GM23338 (cell line): Measurements from ENCODE around the gene ZPBP2. TPM values are rescaled to one million over a fixed set of nuclear protein-coding genes. Genes with fewer than 3 reads are reported as not detected.

Source experiments
- ATAC-seq: fragments of 200-7000 bp; cut with Tn5 transposase; 3 replicates; pipeline ENCODE4 v1.9.1; 2020
- DNase-seq: peaks from one replicate; pipeline ENCODE4 v3.0.0-alpha.2; 2015; ENCODE audit warnings: low spot score
- H2AFZ ChIP-seq: fragments of 200-600 bp; sonication (generic); 2 replicates; pipeline ENCODE4 v1.8.0; 2016; ENCODE audit warnings: antibody characterized with exemption, mild to moderate bottlenecking, moderate library complexity
- H3F3A ChIP-seq: fragments of 200-600 bp; sonication (generic); replicated peaks from 2 replicates; pipeline ENCODE4 v1.8.0; 2017; ENCODE audit warnings: antibody characterized with exemption, mixed run types, low read depth
- H3K27ac ChIP-seq: fragments of 200-600 bp; sonication (generic); 2 replicates; pipeline ENCODE4 v1.6.1; 2016; ENCODE audit warnings: low read depth
- H3K27me3 ChIP-seq: fragments of 200-600 bp; sonication (generic); 2 replicates; pipeline ENCODE4 v1.8.0; 2016; ENCODE audit warnings: mild to moderate bottlenecking, mixed run types, moderate library complexity; ENCODE audit not compliant: insufficient read depth
- H3K36me3 ChIP-seq: fragments of 200-600 bp; sonication (generic); 2 replicates; pipeline ENCODE4 v1.8.0; 2016; ENCODE audit warnings: mild to moderate bottlenecking; ENCODE audit not compliant: insufficient read depth
- H3K4me1 ChIP-seq: fragments of 200-600 bp; sonication (generic); 2 replicates; pipeline ENCODE4 v1.8.0; 2016; ENCODE audit warnings: mild to moderate bottlenecking, moderate library complexity; ENCODE audit not compliant: insufficient read depth
- H3K4me2 ChIP-seq: fragments of 200-600 bp; sonication (generic); 2 replicates; pipeline ENCODE4 v1.7.1; 2017; ENCODE audit warnings: mixed run types
- H3K4me3 ChIP-seq: fragments of 200-600 bp; sonication (generic); 2 replicates; pipeline ENCODE4 v1.6.1; 2016; ENCODE audit warnings: mixed run types
- H3K79me2 ChIP-seq: fragments of 200-600 bp; sonication (generic); replicated peaks from 2 replicates; pipeline ENCODE4 v1.8.0; 2017; ENCODE audit warnings: mild to moderate bottlenecking; ENCODE audit not compliant: insufficient read depth
- H3K9me2 ChIP-seq: fragments of 200-600 bp; sonication (generic); 2 replicates; pipeline ENCODE4 v1.8.0; 2017; ENCODE audit not compliant: insufficient read depth
- H4K20me1 ChIP-seq: fragments of 200-600 bp; sonication (generic); replicated peaks from 2 replicates; pipeline ENCODE4 v1.8.0; 2017; ENCODE audit warnings: mild to moderate bottlenecking; ENCODE audit not compliant: insufficient read depth
- H3K27ac Mint-ChIP-seq: 2 replicates; pipeline ENCODE4 v1.8.0; 2020; ENCODE audit warnings: inconsistent platforms, mild to moderate bottlenecking, moderate library complexity, mixed read lengths
- H3K27me3 Mint-ChIP-seq: 3 replicates; pipeline ENCODE4 v1.8.0; 2022; ENCODE audit warnings: low read depth, mild to moderate bottlenecking, moderate library complexity, mixed read lengths, inconsistent platforms; ENCODE audit not compliant: insufficient read depth, poor library complexity
- H3K36me3 Mint-ChIP-seq: 3 replicates; pipeline ENCODE4 v1.8.0; 2021; ENCODE audit warnings: low read depth, mild to moderate bottlenecking, inconsistent platforms, moderate library complexity, mixed read lengths
- H3K4me1 Mint-ChIP-seq: 3 replicates; pipeline ENCODE4 v1.8.0; 2020; ENCODE audit warnings: mild to moderate bottlenecking, inconsistent platforms, mixed read lengths
- H3K4me3 Mint-ChIP-seq: 3 replicates; pipeline ENCODE4 v1.8.0; 2021; ENCODE audit warnings: moderate library complexity, mild to moderate bottlenecking, inconsistent platforms, mixed read lengths
- H3K9me3 Mint-ChIP-seq: 3 replicates; pipeline ENCODE4 v1.8.0; 2020; ENCODE audit warnings: moderate library complexity, mild to moderate bottlenecking, inconsistent platforms, mixed read lengths
- CREB1 ChIP-seq: fragments of 250-450 bp; sonication (Bioruptor Pico); IDR thresholded peaks from 2 replicates; pipeline ENCODE4 v1.5.0; 2020; ENCODE audit warnings: low read depth, mild to moderate bottlenecking, moderate library complexity
- EZH2 ChIP-seq: fragments of 200-600 bp; sonication (generic); IDR thresholded peaks from one replicate; pipeline ENCODE4 v1.8.0; 2017; ENCODE audit warnings: antibody characterized with exemption, mild to moderate bottlenecking, low read depth; ENCODE audit not compliant: unreplicated experiment
- EZH2phosphoT487 ChIP-seq: fragments of 200-600 bp; sonication (generic); IDR thresholded peaks from one replicate; pipeline ENCODE4 v1.8.1; 2018; ENCODE audit warnings: antibody characterized with exemption; ENCODE audit not compliant: unreplicated experiment
- JUNB ChIP-seq: IDR thresholded peaks from one replicate; pipeline ENCODE4 v1.6.1; 2016; ENCODE audit warnings: antibody characterized with exemption; ENCODE audit not compliant: unreplicated experiment
- NANOG ChIP-seq: IDR thresholded peaks from 2 replicates; pipeline ENCODE4 v1.6.1; 2016; ENCODE audit warnings: antibody characterized with exemption, borderline replicate concordance
- POLR2AphosphoS5 ChIP-seq: IDR thresholded peaks from 2 replicates; pipeline ENCODE4 v1.6.1; 2016; ENCODE audit warnings: antibody characterized with exemption, low read depth
- STAT1 ChIP-seq: IDR thresholded peaks from one replicate; pipeline ENCODE4 v1.6.1; 2016; ENCODE audit warnings: antibody characterized with exemption; ENCODE audit not compliant: unreplicated experiment
- ZNF114 ChIP-seq: fragments of 250-450 bp; sonication (Bioruptor Pico); IDR thresholded peaks from 2 replicates; pipeline ENCODE4 v1.5.0; 2020; ENCODE audit warnings: mild to moderate bottlenecking, moderate library complexity
- ZNF331 ChIP-seq: fragments of 250-450 bp; sonication (Bioruptor Pico); IDR thresholded peaks from 2 replicates; pipeline ENCODE4 v1.5.0; 2020; ENCODE audit warnings: low read depth, mild to moderate bottlenecking, moderate library complexity
- polyA plus RNA-seq: library from polyadenylated mRNA; unstranded; fragments of >200 nt; fragmentation: Nextera tagmentation; extraction: Ambion mirVana; gene quantifications from 2 replicates; pipeline ENCODE4 v1.2.1, GENCODE V29; 2016
- total RNA-seq: library from RNA; depleted of rRNA; stranded (reverse); fragments of >200 nt; shearing (Covaris generic); gene quantifications from 2 replicates; pipeline ENCODE4 v1.2.3, GENCODE V29; 2014
- TF ChIP-seq, protein P1 (sequence below), 2 experiments: fragments of 200-600 bp in 1 of 2; sonication (generic) in 1 of 2; conservative IDR thresholded peaks; 2 replicates each; pipeline versions ENCODE4 v1.5.1 to v1.6.1; 2016 to 2017; ENCODE audit warnings: antibody characterized with exemption in 2 of 2, low read depth in 2 of 2, mild to moderate bottlenecking in 2 of 2, moderate library complexity in 1 of 2
- TF ChIP-seq, protein P2 (sequence below): fragments of 250-450 bp; sonication (Bioruptor Pico); IDR thresholded peaks from 2 replicates; pipeline ENCODE4 v1.5.0; 2020; ENCODE audit warnings: mild to moderate bottlenecking, moderate library complexity
- TF ChIP-seq, protein P3 (sequence below): IDR thresholded peaks from one replicate; pipeline ENCODE4 v1.6.1; 2018; ENCODE audit warnings: antibody characterized with exemption; ENCODE audit not compliant: unreplicated experiment
- TF ChIP-seq, protein P4 (sequence below): IDR thresholded peaks from 2 replicates; pipeline ENCODE4 v1.6.1; 2016; ENCODE audit warnings: antibody characterized with exemption

The ZPBP2 gene
- total and polyA plus RNA-seq, 2 experiments from 2014 or later, result not detected

DNA sequence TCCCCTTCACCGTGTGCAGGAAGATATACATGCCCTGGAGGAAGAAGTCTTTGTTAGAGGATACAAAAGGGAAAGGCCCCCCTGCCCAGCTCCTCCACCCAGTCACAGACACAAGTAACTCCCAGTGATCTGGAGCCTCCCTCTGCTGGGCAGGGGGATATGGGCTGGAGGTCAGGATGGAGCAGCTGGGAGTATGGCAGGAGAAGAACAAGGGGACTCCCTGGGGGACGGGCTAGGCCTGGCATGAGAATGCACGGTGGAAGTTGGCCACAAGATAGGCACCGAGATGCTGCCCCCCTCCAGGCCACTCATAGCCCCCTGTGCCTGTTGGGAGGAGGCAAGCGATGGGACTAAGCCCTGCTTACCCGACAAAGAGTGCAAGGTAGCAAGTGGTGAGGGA is 55.2 kb downstream of the ZPBP2 start:
- Mint-ChIP-seq H3K4me3 (no peak overlapping the region), H3K27me3 (peaks cover 12% of the 10 kb centered on the region), H3K4me1 (peaks cover 31% of the 10 kb centered on the region), H3K9me3 (no peaks in the 10 kb centered on the region), H3K27ac (no peak overlapping the region), H3K36me3 (peaks cover 36% of the 10 kb centered on the region)
- Histone ChIP-seq H3K27ac (no peak overlapping the region), H3K79me2 (peaks cover 32% of the 10 kb centered on the region), H3K4me2 (no peak overlapping the region), H3K4me1 (peaks cover 10% of the 10 kb centered on the region), H3K27me3 (no peaks in the 10 kb centered on the region), H3K9me2 (no peaks in the 10 kb centered on the region), H4K20me1 (peaks cover 17% of the 10 kb centered on the region), H3K36me3 (peaks cover 5% of the 10 kb centered on the region; the same call in 1 of the 2 replicates), H3F3A (peaks cover 3% of the 10 kb centered on the region), H3K4me3 (no peak overlapping the region), H2AFZ (no peak overlapping the region)
- no peak for ATAC-seq
- DNase-seq, result no peak
- TF ChIP-seq CREB1 (CRISPR knock-in tag) (no peak), ZNF331 (CRISPR knock-in tag) (no peak), EZH2 (no peak), ZNF114 (no peak), POLR2AphosphoS5 (no peak), EZH2phosphoT487 (no peak), NANOG (no peak), JUNB (no peak), STAT1 (no peak)
- TF ChIP-seq, protein P1, sequence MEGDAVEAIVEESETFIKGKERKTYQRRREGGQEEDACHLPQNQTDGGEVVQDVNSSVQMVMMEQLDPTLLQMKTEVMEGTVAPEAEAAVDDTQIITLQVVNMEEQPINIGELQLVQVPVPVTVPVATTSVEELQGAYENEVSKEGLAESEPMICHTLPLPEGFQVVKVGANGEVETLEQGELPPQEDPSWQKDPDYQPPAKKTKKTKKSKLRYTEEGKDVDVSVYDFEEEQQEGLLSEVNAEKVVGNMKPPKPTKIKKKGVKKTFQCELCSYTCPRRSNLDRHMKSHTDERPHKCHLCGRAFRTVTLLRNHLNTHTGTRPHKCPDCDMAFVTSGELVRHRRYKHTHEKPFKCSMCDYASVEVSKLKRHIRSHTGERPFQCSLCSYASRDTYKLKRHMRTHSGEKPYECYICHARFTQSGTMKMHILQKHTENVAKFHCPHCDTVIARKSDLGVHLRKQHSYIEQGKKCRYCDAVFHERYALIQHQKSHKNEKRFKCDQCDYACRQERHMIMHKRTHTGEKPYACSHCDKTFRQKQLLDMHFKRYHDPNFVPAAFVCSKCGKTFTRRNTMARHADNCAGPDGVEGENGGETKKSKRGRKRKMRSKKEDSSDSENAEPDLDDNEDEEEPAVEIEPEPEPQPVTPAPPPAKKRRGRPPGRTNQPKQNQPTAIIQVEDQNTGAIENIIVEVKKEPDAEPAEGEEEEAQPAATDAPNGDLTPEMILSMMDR (conservative IDR thresholded peaks at IDR 0.05; ENCODE audit: low read depth in 2 of 2), result no peak
- TF ChIP-seq, protein P2, sequence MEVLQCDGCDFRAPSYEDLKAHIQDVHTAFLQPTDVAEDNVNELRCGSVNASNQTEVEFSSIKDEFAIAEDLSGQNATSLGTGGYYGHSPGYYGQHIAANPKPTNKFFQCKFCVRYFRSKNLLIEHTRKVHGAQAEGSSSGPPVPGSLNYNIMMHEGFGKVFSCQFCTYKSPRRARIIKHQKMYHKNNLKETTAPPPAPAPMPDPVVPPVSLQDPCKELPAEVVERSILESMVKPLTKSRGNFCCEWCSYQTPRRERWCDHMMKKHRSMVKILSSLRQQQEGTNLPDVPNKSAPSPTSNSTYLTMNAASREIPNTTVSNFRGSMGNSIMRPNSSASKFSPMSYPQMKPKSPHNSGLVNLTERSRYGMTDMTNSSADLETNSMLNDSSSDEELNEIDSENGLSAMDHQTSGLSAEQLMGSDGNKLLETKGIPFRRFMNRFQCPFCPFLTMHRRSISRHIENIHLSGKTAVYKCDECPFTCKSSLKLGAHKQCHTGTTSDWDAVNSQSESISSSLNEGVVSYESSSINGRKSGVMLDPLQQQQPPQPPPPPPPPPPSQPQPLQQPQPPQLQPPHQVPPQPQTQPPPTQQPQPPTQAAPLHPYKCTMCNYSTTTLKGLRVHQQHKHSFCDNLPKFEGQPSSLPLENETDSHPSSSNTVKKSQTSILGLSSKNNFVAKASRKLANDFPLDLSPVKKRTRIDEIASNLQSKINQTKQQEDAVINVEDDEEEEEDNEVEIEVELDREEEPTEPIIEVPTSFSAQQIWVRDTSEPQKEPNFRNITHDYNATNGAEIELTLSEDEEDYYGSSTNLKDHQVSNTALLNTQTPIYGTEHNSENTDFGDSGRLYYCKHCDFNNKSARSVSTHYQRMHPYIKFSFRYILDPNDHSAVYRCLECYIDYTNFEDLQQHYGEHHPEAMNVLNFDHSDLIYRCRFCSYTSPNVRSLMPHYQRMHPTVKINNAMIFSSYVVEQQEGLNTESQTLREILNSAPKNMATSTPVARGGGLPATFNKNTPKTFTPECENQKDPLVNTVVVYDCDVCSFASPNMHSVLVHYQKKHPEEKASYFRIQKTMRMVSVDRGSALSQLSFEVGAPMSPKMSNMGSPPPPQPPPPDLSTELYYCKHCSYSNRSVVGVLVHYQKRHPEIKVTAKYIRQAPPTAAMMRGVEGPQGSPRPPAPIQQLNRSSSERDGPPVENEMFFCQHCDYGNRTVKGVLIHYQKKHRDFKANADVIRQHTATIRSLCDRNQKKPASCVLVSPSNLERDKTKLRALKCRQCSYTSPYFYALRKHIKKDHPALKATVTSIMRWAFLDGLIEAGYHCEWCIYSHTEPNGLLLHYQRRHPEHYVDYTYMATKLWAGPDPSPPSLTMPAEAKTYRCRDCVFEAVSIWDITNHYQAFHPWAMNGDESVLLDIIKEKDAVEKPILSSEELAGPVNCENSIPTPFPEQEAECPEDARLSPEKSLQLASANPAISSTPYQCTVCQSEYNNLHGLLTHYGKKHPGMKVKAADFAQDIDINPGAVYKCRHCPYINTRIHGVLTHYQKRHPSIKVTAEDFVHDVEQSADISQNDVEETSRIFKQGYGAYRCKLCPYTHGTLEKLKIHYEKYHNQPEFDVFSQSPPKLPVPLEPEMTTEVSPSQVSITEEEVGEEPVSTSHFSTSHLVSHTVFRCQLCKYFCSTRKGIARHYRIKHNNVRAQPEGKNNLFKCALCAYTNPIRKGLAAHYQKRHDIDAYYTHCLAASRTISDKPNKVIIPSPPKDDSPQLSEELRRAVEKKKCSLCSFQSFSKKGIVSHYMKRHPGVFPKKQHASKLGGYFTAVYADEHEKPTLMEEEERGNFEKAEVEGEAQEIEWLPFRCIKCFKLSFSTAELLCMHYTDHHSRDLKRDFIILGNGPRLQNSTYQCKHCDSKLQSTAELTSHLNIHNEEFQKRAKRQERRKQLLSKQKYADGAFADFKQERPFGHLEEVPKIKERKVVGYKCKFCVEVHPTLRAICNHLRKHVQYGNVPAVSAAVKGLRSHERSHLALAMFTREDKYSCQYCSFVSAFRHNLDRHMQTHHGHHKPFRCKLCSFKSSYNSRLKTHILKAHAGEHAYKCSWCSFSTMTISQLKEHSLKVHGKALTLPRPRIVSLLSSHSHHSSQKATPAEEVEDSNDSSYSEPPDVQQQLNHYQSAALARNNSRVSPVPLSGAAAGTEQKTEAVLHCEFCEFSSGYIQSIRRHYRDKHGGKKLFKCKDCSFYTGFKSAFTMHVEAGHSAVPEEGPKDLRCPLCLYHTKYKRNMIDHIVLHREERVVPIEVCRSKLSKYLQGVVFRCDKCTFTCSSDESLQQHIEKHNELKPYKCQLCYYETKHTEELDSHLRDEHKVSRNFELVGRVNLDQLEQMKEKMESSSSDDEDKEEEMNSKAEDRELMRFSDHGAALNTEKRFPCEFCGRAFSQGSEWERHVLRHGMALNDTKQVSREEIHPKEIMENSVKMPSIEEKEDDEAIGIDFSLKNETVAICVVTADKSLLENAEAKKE (CRISPR knock-in tag), result no peak
- TF ChIP-seq, protein P3, sequence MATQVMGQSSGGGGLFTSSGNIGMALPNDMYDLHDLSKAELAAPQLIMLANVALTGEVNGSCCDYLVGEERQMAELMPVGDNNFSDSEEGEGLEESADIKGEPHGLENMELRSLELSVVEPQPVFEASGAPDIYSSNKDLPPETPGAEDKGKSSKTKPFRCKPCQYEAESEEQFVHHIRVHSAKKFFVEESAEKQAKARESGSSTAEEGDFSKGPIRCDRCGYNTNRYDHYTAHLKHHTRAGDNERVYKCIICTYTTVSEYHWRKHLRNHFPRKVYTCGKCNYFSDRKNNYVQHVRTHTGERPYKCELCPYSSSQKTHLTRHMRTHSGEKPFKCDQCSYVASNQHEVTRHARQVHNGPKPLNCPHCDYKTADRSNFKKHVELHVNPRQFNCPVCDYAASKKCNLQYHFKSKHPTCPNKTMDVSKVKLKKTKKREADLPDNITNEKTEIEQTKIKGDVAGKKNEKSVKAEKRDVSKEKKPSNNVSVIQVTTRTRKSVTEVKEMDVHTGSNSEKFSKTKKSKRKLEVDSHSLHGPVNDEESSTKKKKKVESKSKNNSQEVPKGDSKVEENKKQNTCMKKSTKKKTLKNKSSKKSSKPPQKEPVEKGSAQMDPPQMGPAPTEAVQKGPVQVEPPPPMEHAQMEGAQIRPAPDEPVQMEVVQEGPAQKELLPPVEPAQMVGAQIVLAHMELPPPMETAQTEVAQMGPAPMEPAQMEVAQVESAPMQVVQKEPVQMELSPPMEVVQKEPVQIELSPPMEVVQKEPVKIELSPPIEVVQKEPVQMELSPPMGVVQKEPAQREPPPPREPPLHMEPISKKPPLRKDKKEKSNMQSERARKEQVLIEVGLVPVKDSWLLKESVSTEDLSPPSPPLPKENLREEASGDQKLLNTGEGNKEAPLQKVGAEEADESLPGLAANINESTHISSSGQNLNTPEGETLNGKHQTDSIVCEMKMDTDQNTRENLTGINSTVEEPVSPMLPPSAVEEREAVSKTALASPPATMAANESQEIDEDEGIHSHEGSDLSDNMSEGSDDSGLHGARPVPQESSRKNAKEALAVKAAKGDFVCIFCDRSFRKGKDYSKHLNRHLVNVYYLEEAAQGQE, result no peak
- TF ChIP-seq, protein P4, sequence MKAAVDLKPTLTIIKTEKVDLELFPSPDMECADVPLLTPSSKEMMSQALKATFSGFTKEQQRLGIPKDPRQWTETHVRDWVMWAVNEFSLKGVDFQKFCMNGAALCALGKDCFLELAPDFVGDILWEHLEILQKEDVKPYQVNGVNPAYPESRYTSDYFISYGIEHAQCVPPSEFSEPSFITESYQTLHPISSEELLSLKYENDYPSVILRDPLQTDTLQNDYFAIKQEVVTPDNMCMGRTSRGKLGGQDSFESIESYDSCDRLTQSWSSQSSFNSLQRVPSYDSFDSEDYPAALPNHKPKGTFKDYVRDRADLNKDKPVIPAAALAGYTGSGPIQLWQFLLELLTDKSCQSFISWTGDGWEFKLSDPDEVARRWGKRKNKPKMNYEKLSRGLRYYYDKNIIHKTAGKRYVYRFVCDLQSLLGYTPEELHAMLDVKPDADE, result no peak
